ENCODE data around the gene SERINC2.

SERINC2 gene

DNA sequence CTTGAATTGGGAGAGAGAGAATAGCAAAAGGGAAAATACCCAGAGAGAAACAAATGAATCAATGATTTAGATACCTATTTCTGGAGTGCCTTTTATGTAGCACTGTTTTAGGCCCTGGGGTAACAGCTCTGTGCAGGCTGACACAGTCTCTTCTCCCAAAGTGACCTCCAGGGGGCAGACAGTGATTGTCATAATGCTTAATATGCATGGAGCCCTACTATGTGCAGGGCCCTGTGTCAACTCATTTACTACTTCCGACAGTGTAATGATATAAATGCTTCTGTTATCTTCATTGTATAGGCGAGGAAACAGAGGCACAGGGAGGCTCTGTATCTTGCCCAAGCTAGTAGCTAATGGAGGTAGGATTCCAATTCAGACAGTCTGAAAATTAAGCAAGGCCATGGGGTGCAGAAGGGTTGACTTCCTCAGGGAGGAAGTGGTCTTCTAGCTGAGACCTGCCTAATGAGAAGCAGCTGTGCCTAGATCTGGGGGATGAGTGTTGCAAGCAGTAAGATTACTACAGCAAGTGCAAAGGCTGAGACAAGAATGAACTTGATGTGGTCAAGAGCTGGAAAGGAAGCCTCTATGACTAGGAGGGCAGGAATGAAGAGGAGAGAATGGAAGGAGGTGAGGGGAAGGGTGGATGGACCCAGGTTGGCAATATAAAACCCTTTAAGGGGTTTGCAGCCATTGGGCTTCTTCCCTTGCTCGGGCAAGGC is 16.2 kb upstream of the SERINC2 start:
- TF ChIP-seq, protein P1, sequence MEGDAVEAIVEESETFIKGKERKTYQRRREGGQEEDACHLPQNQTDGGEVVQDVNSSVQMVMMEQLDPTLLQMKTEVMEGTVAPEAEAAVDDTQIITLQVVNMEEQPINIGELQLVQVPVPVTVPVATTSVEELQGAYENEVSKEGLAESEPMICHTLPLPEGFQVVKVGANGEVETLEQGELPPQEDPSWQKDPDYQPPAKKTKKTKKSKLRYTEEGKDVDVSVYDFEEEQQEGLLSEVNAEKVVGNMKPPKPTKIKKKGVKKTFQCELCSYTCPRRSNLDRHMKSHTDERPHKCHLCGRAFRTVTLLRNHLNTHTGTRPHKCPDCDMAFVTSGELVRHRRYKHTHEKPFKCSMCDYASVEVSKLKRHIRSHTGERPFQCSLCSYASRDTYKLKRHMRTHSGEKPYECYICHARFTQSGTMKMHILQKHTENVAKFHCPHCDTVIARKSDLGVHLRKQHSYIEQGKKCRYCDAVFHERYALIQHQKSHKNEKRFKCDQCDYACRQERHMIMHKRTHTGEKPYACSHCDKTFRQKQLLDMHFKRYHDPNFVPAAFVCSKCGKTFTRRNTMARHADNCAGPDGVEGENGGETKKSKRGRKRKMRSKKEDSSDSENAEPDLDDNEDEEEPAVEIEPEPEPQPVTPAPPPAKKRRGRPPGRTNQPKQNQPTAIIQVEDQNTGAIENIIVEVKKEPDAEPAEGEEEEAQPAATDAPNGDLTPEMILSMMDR (IDR thresholded peaks at IDR 0.05; ENCODE audit: low read depth, low read length) = peak; percentile 51
- DNase-seq (ENCODE audit: extremely low read depth, low read depth) = peak; percentile 93

DNA sequence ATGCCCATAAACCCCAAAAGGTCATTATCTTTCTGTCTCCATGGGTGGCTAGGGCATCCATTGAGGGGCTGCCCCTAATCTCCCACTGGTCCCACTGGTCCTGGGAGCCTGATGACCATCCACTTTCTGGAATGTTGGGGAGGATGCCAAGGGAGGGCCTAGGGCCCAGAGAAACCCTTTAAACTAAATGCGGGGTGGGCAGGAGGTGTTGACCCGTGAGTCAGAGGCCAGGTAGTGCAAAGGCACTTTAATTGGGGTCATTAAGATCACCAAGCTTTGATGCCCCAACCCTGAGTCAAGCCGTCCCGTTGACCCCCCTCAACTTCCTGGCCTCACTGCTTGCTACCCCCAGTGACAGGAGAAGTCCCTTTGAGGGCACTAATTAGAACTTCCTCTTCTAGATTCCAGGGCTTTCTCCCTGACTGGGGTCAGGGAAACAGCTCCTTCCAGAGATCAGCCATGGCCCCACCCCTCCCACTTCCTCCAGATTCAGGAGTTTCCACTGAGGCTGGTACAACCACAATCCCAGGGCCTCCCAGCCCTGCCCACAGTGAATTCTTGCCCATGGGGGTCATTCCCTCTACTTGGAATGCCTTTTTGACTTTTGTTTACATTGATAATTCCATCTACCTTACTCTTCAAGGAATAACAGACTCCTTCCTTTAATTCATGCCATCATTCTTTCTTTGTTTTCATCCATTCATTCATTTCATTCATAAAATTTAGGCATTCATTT is 15.5 kb upstream of the SERINC2 start:
- DNase-seq (ENCODE audit: extremely low read depth, low read depth) = no peak
- TF ChIP-seq, protein P1 (IDR thresholded peaks at IDR 0.05; ENCODE audit: low read depth, low read length) = no peak

DNA sequence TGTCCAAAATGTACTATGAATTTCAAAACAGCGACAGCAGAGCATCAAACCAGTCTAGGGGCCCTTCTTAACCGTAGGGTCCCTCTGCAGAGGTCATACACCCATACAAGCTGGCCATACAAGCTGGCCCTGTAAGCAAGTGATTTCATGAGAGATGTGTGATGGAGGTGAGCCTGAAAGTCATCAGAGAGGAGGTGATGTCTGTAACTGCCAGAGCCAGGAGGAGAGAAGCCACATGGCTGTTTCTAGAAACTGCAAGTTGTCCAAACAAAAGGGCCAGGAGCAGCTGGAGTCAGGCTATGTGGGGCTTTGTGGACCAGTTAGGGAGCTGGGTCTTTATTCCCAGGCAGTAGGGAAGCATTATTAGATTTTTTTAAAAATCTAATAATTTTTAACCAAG is 14.8 kb upstream of the SERINC2 start:
- no peak for DNase-seq (ENCODE audit: extremely low read depth, low read depth)
- TF ChIP-seq, protein P1 (IDR thresholded peaks at IDR 0.05; ENCODE audit: low read depth, low read length) = no peak

DNA sequence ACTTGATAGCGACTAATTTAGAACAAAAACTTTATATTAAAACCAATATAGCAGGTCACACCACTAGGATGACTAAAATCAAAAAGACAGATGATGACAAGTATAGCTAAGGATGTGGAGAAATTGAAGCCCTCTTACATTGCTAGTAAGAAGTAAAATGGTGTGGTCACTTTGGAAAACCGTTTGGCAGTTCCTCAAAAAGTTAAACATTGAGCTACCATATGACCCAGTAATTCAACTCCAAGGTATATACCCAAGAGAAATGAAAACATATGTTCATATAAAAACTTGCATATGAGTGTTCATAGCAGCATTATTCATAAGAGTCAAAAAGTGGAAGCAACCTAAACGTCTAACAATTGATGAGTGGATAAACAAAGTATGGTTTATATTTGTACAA is 13.0 kb upstream of the SERINC2 start:
- no peak for DNase-seq (ENCODE audit: extremely low read depth, low read depth)
- TF ChIP-seq, protein P1 (IDR thresholded peaks at IDR 0.05; ENCODE audit: low read depth, low read length) = no peak

DNA sequence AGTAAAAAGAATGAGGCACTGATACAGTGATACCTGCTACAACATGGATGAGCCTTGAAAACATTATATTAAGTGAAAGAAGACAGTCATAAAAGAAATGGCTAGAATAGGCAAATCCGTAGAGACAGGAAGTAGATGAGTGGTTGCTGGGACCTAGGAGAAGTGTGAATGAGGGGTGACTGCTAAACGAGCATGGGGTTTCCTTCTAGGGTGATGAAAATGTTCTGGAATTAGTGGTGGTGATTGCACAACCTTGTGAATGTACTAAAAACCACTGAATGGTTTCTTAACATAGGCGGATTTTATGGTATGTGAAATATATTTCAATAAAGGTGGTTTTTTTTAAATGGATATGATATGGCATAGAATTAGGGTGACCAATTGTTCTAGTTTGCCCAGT is 12.6 kb upstream of the SERINC2 start:
- TF ChIP-seq, protein P1 (IDR thresholded peaks at IDR 0.05; ENCODE audit: low read depth, low read length) = no peak
- no peak for DNase-seq (ENCODE audit: extremely low read depth, low read depth)

DNA sequence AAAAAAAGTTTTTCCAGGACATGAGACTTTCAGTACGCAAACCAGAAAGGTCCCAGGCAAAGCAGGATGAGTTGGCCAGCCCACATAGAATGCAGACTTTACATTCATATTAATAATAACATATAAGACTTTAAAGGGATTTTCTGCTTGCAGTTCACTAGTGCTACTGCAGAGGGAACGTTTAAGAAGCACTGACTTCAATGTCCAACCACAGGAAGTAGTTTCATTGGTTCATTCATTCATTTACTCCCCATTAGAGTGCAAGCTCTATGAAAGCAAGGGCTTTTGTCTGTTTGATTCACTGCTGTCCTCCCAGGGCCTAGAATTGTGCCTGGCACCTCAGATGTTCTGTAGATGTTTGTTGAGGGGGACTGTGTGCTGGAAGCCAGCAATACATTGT is 11.8 kb upstream of the SERINC2 start:
- DNase-seq (ENCODE audit: extremely low read depth, low read depth) = no peak
- TF ChIP-seq, protein P1 (IDR thresholded peaks at IDR 0.05; ENCODE audit: low read depth, low read length) = no peak

DNA sequence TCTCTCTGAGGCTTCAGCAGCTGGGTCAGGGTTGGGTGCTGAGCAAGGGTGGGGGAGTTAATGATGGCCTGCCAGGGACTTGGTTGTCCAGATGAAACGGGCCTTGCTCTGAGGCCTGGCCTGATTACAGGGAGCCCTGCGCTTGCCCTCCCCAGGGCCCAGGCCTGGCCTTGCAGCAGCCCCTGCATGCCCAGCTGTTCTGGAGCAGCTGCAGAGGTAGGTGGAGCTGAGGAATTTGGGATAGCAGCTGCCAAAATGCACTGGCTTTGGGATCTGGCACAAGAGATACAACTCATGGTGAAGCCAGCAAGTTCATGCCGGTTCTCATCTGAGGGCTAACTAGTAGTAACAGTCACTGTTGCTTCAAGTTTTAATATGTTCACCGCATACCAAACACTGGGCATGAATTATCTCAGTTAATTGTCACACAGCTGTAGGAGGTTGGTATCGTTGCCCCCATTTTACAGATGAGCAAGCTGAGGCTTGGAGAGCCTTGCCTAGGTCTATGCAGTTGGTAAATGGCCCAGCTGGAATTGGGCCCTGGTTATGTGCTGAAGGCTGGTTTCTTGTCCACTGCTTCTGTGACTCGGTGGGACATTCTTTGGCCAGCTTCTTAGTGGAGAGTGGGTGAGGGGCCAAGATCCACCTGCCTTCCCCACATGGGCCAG is 7.3 kb upstream of the SERINC2 start:
- TF ChIP-seq, protein P1 (IDR thresholded peaks at IDR 0.05; ENCODE audit: low read depth, low read length) = no peak
- DNase-seq (ENCODE audit: extremely low read depth, low read depth) = no peak
